NOMO-1 (cell line): ENCODE results near the gene CCDC69.

Source experiments
- DNase-seq, 2 experiments: peaks; one replicate each; lab custom pipeline; 2025; ENCODE audit not compliant: unreplicated experiment in 2 of 2; lab: John Stamatoyannopoulos, UW

The CCDC69 gene

GRCh38 chr5:151224372-151224771 lies 480 bp upstream of the CCDC69 start:
- DNase-seq: peak in 1 of 2 experiments; percentile 40

DNA sequence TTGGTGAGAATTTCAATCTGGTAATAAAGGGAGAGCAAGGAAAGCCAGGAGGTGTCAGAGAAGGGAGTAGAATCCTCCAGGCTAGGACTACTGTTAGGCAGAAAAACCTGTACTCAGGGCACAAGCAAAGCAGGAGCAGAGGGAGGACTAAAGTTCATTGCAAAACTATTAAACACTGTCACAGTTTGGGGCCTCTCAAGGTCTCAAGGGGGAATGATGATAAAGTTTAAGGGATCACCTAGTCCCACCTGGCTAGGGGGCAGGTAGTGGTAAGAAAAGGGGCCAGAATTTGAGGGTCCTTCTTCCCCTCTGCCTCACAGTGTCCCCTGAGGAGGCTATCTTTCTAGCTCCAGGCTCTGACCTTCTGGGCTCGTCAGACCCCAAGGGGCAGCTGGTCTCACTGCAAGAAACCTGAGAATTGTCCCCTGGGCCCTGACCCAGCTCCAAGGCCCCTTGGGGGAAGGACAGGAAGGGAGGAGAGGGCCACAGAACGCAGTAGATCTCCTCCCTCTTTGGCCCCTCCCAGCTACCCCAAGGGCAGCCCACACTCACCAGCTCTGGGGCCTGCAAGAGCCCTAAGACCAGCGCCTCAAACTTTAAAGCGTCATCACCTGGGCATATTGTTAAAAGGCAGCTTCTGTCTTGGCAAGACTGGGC lies 974 bp downstream of the CCDC69 start:
- peak; percentile 37 to 41 for DNase-seq

DNA sequence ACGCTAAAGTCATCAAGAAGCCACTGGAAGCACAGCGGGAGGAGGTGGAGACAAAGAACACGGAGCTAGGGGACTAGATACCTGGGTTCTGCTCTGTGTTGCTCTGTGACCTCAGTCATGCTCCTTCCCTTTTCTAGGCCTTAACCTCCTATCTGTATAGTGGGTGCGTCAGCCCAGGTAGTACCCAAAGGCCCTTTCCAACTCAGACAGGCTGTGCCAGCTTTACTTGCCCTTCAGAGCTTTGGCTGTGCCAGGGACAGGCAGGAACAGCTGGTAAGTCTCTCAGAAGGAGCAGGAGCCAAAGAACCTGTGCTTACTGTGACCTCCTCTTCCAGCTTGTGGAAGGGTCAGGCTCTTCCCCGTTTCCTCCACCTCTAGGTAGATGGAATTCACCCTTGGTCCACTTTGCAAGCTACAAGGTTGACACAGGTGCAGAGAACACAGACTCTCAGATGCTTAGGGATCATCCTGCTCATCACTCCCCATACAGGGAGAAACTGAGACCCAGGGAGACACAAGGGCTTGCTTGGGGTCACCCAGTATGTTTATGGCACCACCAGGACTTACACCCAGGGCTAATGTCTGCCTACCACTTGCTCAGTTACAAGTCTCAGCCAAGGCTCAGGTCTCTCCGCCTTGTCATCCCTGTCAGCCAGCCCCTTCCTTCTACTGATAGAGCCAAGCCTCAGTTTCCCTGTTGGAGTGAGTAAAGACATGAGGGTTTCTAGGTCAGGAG lies 1.7 kb downstream of the CCDC69 start:
- no peak for DNase-seq

- no peak for DNase-seq
These were observed 2.3 kb downstream of the CCDC69 start for GRCh38 chr5:151221574-151221973.

DNA sequence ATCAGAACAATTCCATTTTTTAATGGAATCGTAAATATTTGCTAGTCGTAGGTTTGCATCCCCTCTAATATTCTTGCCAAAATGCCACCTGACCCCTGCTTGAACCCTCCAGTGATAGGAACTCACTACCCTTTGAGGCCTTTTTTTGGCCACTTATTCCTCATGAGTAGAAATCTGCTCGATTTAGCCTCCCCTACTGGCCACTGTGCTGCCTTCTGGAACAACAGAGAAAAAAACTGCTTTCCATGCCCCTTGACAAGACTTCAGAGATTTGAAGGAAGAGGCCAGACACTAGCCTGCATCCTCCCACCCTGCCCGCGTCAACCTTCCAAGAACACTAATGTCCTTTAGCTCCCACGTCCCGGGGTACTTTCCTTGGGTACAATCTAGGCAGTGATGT lies 4.1 kb downstream of the CCDC69 start:
- no peak for DNase-seq

GRCh38 chr5:151219138-151219537 lies 4.8 kb downstream of the CCDC69 start:
- DNase-seq: no peak

DNA sequence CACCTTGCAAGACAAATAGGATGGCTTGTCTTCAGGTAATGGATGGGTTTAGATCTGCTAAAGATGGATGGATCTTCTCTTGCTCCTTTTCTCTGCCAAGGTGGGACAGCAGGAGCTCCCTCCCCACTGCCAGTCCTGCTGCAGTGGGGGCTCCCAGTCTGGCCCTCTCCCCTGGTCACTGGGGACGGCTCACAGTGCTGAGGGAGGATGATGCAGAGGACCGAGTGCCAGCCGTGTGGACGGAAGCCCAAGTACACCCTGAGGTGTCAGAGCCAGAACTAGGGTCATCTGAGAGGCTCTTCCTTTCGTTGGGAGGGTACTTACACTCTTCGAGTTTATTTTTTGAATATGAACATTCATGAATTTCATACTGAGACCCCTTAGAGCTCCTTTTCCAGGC lies 5.7 kb downstream of the CCDC69 start:
- DNase-seq: no peak

GRCh38 chr5:151216781-151217180 lies 7.1 kb downstream of the CCDC69 start:
- DNase-seq: no peak

- DNase-seq: no peak
These were observed 8.4 kb downstream of the CCDC69 start for GRCh38 chr5:151215546-151215880.

- DNase-seq: peak; percentile 84 to 86
These were observed 9.0 kb downstream of the CCDC69 start for GRCh38 chr5:151214614-151215545.

DNA sequence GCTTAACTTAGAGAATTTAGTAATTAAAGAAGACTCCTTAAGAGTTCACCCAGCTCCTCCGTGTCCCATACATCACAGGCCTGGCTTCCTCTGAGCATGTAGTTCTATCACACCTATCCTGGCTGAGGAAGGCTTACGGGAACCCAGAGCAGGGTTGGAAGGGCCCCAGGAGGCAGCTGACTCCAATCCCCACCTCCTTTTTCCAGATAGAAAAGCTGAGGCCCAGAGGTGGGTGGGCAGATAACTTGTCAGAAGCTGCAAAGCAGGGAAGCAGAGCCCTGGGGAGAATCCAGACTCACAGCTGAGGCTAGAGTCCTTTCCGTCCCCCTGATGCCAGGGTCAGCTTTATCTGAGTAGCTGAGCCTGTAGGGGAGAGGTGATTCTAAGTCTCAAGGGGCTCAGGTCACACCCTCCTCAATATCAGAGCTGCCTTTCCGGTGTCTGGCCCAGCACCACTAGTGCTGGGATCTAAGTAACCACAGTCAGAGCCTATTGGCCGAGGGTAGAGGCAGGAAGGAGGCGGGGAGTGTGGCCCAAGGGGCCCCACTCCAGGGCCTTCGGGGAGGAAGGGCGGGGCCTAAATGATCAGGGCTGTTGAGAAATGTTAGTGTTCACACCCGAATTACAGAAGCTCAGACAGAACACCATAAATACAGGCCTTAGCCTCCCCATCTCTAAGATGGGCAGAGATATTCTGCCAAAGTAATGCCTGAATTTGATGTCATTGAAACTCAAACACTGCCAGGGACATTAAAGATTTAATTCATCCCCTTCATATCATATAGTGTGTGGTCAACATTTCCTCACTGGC lies 9.9 kb downstream of the CCDC69 start:
- DNase-seq: peak; percentile 95 to 99

- no peak for DNase-seq
These were observed 11.5 kb downstream of the CCDC69 start for GRCh38 chr5:151212406-151212798.

DNA sequence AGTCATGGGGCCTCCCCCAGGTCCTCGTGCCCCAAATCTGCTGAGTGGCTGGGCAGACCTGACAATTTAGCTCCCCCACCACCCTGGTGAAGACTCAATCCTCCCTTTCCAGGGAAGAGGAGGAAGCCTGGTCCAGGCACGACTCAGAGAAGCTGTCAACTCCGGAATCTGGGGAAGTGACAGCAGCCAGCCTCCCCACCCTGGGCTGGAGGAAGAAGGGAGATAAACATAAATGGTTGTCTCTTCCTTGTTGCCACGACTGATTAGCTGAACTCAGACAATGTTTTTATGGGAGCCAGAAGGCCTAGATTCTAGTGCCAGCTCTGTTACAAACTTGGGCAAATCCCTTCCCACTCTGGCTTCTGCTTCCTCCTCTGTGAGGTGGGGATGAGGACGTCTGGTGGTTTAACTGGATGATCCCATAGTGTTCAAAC lies 15.4 kb downstream of the CCDC69 start:
- DNase-seq: no peak

DNA sequence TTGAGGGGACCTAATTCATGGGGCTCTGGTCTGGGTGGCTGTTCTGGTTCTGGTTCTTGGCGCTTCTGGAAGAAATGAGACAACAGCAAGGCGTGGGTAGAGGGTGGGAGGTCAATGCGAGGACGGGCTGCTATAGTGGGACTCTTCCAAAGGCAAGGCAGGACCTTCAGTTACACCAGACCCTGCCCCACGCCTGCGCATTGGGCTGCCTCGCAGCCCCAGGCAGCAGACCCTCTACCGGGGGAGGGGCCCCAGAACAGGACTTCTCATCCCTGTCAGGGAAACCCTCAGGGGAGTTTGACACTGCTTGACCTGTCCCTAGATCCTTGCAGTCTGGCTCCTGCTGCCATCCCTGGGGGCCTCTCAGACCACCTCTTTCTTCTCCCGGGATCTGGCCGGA lies 18.5 kb downstream of the CCDC69 start:
- no peak for DNase-seq

- DNase-seq: no peak
These were observed 19.8 kb downstream of the CCDC69 start for GRCh38 chr5:151204051-151204450.

DNA sequence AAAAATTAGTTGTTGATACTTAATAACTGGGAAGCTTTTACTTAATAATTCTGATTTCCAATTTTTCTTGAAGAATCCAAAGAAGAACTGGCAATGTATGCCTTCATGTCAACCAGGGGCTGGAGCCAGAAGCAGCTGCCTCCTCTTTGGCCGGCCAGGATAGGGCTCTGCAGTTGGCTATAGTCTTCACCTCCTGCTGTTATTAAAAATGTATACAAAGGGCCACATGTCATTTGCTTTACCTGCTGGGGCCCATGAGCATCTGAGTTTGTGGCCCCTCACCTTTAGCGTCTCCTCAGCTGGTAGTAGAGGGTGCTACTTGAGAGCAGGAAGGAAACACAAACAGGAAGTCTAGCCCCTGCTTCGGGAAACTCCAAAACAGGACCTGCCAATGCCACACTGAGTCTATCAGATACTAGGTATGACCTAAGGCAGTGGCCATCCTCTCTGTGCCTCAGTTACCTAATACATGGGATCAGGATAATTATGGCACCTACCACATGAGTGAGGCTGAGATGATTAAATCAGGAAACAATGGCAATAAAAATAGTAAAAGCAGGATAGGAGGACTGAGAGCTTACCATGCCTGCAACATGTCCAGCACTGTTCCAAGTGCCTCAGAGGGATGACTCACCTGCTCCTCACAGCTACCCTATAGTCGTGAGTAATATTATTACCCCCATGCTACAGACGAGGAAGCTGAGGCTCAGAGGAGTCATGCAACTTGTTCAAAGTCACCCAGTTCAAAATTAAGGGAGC lies 21.3 kb downstream of the CCDC69 start:
- DNase-seq: no peak

DNA sequence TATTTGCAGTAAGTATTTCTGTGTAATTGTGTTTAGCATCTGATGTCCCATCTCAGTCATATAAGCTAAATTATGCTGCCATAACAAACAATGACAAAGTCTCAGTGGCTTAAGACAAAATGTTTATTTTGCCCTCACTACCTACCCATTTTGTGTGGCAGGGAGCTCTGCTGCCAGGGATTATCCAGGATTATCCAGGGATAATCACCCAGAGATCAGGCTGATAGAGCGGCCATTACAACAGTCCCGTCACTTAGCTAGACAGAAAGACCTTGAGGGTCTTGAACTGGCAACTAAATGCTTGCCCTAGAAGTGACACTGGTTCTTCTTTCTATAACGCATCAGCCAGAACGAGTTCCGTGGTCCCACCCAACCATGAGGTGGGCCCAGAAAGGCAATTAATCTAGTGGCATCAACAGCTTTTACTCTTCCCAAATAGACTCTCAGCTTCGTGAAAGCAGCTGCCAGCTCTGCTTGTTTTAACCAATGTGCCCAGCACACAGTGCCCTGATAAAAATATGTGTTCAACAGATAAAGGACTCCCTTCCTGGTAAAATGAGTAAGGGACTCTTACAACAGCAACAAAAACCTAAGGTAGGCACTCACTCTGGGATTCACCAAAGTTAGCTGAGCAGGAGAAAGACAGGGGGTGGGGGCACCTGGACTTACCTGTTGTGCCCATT lies 22.8 kb downstream of the CCDC69 start:
- DNase-seq: no peak

DNA sequence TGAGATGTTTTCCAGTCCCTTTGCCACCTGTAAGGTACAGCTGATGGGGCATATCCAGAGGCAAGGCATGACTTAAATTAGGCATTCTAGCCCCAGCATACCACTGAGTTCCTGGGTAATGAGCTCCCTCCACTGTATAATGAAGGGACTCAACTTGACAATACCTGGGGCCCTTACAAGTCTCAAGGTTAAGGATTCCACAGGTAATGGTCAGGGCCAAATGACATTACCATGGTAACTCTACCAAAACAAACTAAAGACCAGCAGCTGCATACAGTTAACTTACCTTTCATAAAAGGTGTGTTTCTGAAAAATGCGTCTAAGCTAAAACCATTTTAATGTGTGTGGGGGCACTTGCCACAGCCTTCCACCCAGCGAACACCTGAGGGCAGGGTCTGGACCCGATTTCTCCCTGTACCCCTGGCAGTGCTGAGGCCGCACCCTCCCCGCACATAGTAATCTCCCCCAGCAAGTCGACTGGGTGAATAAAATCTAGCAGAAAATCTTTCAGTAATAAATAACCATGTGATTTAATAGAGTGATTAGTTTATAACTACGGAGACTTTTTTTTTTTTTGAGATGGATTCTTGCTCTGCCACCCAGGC lies 24.2 kb downstream of the CCDC69 start:
- DNase-seq: no peak

DNA sequence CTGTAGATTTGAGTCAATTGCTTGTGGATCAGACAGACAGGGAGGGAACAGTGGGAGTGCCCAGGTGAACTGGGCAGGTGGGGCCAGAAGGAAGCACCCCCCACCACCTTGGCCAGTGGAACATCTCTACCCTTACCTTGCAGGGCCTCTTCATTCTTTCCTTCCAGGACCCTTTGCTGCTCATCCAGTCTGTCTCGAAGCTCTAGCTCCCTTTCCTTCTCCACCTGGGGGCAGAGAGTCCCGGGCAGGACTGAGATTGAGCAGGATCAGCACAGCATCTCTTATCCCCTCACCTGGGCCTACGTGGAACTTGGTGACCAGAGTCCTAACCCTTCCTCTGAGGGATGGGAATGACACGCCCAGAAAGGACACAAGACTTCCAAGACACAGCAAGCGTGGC lies 25.0 kb downstream of the CCDC69 start:
- no peak for DNase-seq
